NCI-H2081 (cell line): ENCODE data around the gene FEN1.

ENCODE experiments used
- DNase-seq, 2 experiments: peaks; one replicate each; lab custom pipeline; 2025; lab: John Stamatoyannopoulos, UW

The FEN1 gene

DNA sequence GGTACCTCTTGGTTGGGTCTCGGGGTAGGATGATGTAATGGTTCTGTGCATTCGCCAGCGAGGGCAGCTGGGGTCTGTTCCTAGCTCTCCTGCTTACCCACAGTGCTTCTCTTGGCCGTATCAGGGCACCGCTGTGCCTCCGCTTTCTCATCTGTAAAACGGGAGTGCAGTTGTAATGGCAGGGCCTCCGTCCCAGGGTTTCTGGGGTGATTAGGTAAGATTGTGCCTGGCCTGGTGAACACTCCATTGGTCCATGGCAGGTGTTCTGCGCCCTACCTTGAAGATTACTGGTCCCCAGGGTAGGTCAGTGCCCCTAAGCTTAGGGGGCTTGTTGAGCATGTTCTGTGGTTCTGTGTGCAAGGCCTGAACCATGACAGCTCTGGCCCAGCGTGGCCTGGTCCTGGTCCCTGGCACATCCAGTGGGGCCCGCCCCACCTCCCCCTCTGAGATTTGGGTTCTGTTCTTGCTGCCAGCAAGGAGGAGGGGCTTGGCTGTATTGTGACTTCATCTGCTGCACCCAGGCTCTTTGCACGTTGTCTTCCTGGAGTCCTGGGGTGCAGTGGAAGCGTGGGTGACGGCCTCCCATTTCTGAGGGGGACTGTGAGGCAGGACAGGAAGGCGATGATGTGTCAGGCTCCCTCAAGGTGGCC lies 35.4 kb upstream of the FEN1 start:
- DNase-seq, result no peak

DNA sequence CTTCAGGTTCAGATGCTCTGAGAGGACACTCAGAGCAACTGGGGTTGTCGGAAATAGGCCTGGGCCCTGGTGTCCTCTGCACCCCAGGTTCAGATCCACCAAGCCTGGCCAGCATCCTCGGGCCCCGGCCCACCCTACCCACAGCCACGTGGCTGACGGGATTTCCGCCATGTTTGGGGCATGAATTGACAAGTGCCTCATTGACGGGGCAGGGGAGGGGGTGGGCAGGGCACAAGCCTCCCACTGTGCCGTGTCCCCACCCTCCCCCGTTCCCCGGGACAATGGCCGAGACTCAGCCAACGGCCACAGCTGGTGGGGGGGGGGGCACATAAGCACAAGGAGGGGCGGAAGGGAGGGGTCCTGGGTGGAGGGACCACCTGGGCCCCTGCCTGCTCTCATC lies 31.8 kb upstream of the FEN1 start:
- no peak for DNase-seq

DNA sequence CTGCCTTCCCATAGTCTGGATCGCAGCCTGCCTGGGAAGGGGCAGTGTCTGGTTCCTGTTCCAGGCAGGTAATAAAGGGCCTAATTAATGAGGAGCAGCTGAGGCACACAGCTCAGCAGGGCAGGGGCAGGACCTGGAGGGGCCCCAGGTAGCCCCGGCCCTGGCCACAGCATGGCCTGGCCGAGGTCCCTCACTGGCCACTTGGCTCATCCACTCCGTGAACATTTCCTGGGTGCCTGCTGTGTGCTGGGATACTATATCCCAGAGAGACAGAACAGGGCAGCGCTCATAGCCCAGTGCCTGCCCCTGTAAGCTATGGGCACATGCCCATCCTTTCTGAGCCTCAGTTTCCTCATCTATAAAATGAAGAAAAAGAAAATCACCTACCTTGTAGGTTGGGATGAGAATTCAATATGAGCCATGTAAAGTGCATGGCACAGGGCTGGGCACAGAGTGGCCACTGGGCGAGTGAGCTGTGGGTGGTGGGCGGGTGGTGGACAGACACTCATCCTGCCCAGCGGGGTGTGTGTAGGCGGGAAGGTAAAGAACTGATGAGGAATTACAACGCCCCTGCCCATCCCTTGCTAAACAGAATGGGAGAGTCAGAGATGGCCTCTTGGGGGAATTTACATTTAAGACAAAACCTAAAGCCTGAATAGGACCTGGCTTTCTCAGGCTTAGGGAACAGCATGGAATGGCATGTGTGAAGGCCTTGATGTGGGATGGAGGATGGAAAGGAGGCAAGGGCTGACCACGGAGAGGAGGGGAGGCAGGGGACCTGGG lies 31.1 kb upstream of the FEN1 start:
- no peak for DNase-seq

- DNase-seq, result no peak
Measured at GRCh38 chr11:61762223-61762615, 30.5 kb upstream of the FEN1 start.

DNA sequence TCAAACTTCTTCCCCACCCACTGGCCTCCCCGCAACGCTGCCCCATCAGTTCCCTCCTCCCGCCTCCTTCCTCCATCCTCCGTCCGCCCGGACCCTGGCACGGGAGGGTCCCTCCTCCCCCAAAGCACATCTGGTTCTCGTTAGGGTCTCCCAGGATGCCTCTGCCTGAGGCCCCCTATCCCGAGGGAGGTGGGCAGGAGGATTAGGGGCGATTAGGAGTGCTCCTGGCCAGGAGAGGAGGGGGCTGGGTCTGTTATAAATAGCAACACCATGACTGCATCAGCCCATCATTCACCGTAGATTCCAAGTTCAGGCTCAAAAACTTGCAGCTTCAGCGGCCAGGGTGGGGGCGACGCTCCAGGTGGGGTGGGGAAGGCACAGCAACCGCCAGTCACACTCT lies 29.9 kb upstream of the FEN1 start:
- no peak for DNase-seq

DNA sequence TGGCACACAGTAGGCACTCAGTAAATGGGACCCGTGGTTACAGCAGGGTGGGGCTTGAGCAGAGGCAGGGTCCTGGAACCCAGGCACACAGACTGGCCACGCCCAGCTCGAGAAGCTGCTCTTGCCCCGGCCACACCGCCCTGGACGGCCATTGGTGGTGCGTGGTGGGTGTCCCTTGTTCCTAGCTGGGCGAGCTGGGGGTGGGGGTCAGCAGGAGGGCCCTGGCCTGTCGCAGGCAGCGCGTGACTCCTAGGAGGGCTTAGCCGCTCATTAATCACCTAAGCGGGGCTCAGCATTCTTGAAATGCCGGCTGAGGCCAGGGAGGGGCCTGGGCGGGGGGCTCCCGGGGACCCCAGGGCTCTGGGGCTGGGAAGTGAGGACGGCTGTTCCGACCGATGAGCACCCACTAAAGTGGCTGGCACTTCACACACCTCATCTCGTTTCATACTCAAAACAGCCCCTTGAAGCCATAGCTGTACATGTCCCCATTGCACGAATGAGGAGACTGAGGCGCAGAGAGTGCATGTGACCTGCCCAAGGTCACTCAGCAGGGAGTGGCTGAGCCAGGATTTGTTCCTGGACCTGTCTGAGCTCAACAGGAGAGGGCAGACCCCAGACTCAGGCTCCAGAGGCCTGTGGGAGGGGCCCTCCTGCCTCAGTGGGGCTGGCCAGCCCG lies 28.6 kb upstream of the FEN1 start:
- DNase-seq, result no peak

GRCh38 chr11:61764606-61765260 lies 28.0 kb upstream of the FEN1 start:
- no peak for DNase-seq

GRCh38 chr11:61765550-61766253 lies 27.0 kb upstream of the FEN1 start:
- no peak for DNase-seq

GRCh38 chr11:61766353-61766841 lies 26.3 kb upstream of the FEN1 start:
- DNase-seq, result no peak

DNA sequence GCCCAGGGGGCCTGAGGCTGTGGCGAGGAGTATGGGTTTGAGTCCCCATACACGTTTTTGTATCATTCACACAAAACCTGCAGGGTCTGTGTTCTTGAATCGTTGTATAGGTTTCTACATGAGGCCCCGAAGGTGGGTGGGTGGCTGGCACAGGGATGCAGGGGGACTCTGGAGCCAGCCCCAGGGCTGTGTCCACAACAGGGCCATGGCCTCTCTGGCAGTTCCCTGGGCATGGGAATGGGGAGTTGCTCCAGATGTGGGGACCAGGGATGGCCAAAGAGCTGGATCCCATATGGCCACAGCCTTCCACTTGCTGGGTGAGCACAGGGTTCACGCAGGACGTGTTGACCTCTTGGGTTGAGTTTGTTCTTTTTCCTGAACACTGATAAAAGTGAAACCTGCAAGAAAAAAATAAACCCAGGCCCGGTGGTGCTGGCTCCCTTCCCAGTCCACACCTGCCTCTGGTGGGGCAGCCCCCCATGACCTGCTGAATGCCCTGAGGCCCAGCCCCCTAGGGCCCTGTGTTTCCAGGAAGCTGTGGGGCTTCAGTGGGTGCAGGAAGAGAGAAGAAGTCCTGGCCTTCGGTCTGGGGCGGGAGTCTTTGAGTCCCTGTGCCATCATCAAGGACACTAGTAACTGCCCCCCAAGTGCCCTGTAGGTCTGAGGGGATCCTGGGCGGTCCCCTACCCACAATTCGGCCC lies 24.2 kb upstream of the FEN1 start:
- DNase-seq, result no peak

DNA sequence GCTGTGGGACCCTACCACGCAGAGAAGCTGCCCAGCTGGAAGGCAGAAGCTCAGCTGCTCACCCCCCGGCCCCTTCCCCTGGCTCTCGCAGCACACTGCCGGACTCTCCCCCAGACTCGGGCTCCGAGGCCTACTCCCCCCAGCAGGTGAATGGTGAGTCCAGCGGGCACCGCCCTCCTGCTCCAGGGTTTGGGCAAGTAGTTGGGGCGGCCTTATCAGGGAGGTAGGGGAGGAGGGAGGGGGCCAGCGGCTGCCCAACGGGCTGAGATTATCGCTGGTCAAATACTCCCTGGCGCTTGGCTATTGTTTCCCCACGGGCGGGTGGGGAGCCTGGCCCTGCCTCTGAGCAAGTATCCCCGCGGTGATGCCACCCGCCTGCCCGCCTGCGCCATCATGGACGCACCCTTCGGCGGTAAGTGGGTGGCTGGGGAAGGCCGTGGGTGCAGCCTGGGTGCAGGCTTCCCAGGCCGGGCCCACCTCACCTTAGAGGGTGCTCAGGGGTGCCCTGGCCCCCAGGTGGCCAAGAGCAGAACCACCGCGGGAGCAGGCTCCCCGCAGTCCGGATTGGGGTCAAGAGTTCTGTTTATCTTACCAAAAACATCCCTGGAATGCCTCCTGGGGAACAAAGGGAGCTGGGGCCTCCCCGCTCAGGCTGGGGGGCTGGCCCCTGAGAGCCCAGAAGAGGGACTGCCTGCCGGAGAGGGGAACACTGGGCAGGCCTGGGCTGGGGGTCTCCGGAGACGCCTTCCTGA lies 23.4 kb upstream of the FEN1 start:
- DNase-seq, result no peak

GRCh38 chr11:61769946-61770683 lies 22.6 kb upstream of the FEN1 start:
- DNase-seq, result no peak

- no peak for DNase-seq
Measured at GRCh38 chr11:61771195-61771894, 21.4 kb upstream of the FEN1 start.

- DNase-seq, result no peak
Measured at GRCh38 chr11:61771985-61772455, 20.7 kb upstream of the FEN1 start.

DNA sequence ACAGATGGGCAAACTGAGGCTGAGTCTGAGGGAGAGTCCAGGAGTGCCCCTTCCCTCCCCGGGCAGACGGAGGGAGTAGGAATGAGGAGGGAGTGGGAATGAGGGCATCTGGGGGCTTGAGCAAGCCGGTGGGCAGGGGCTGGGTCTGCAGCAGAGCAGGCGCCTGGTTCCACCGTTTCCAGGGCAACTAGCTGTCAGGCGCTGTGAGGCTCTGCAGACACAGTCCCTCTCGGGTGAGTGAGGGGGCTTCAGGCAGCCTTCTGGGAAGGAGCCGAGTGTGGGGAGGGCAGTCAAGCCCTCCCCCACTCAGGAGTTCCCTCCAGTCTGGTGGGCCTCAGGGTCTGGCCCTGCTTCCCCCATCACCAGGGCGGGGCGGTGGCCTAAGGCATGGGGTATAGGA lies 19.4 kb upstream of the FEN1 start:
- DNase-seq, result no peak

- no peak for DNase-seq
Measured at GRCh38 chr11:61773809-61774208, 18.9 kb upstream of the FEN1 start.

GRCh38 chr11:61774411-61774810 lies 18.3 kb upstream of the FEN1 start:
- no peak for DNase-seq

DNA sequence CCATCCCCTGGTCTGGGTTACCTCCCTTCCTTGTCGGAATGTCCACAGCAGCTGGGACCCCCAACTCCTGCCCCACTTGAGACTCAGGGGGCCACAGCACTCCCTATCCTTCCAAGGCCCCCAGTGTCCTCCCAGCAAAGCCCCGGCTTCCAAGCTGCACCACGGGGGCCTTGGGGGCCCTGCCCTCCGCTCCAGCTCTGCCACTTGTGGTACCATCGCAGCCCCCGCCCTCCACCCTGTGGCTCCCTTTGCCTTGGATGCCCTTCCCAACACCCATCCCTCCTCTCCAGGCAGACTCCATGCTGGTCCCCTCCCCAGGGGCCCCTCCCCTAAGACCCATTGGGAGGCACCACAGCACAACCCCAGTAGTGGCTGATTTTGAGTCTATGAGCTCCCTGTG lies 17.6 kb upstream of the FEN1 start:
- no peak for DNase-seq
